GM23248 (cell line): ENCODE results near the gene HCFC1R1.

Source experiments
- EZH2 ChIP-seq: fragments of 200-600 bp; sonication (generic); IDR thresholded peaks from 2 replicates; pipeline ENCODE4 v1.6.1; 2018; ENCODE audit warnings: antibody characterized with exemption, mild to moderate bottlenecking; ENCODE audit not compliant: insufficient read depth, poor library complexity, severe bottlenecking
- EZH2phosphoT487 ChIP-seq: fragments of 200-600 bp; sonication (generic); IDR thresholded peaks from 2 replicates; pipeline ENCODE4 v1.6.1; 2018; ENCODE audit warnings: antibody characterized with exemption, moderate library complexity, mild to moderate bottlenecking, low read depth; ENCODE audit not compliant: insufficient read depth

- no peak for TF ChIP-seq EZH2
- no peak for TF ChIP-seq EZH2phosphoT487
These were observed 40.0 kb downstream of the HCFC1R1 start for GRCh38 chr16:2983706-2984136.
